OCI-LY7 (cell line): ENCODE results near the gene NIPBL.

ENCODE experiments used
- EZH2phosphoT487 ChIP-seq: fragments of 200-600 bp; sonication (generic); IDR thresholded peaks from 2 replicates; pipeline ENCODE4 v1.6.1; 2018; ENCODE audit warnings: low read depth, borderline replicate concordance, mild to moderate bottlenecking, mixed run types, antibody characterized with exemption, low read length, moderate library complexity, mixed read lengths
- TF ChIP-seq, protein P1 (sequence below): fragments of 200-600 bp; sonication (generic); conservative IDR thresholded peaks from 2 replicates; pipeline ENCODE4 v1.5.1; 2014; ENCODE audit warnings: mild to moderate bottlenecking, antibody characterized with exemption, low read length, moderate library complexity, mixed read lengths

DNA sequence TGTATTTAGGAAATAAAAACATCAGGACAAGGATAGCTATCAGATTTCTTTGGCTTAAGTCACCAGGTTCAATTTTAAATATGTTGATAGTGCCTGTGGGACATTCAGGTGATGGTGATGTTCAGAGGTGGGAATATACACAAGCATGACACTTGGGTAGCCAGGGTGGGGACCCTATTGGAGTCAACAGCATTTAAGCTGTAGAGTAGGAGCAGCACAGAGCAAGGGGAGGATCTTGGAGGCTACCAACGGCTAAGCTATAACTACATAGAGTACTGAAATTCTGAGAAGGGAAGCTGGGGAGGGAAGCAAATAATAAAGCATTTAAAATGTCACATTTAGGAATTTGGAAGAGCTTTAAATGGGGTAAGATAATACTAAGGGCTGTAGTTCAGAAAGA, 194.9 kb downstream of the NIPBL start:
- TF ChIP-seq, protein P1, sequence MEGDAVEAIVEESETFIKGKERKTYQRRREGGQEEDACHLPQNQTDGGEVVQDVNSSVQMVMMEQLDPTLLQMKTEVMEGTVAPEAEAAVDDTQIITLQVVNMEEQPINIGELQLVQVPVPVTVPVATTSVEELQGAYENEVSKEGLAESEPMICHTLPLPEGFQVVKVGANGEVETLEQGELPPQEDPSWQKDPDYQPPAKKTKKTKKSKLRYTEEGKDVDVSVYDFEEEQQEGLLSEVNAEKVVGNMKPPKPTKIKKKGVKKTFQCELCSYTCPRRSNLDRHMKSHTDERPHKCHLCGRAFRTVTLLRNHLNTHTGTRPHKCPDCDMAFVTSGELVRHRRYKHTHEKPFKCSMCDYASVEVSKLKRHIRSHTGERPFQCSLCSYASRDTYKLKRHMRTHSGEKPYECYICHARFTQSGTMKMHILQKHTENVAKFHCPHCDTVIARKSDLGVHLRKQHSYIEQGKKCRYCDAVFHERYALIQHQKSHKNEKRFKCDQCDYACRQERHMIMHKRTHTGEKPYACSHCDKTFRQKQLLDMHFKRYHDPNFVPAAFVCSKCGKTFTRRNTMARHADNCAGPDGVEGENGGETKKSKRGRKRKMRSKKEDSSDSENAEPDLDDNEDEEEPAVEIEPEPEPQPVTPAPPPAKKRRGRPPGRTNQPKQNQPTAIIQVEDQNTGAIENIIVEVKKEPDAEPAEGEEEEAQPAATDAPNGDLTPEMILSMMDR: no peak
- TF ChIP-seq EZH2phosphoT487: no peak
